SK-N-SH (cell line): ENCODE data around the gene ATL1. TPM values are rescaled to one million over a fixed set of nuclear protein-coding genes. Genes with fewer than 3 reads are reported as not detected.

Experiments
- CTCF ChIA-PET: fragments of 300-600, 350-600 bp; formaldehyde crosslinking; extraction: SDS; loops from one replicate; lab custom pipeline; 2021; lab: Yijun Ruan, JAX
- POLR2A ChIA-PET: fragments of 350-600 bp; sonication (Branson Sonifier 250); formaldehyde crosslinking; extraction: SDS; loops from one replicate; lab custom pipeline; 2020; ENCODE audit warnings: antibody characterized with exemption, inconsistent platforms; lab: Yijun Ruan, JAX
- DNase-seq: peaks from one replicate; pipeline ENCODE4 v3.0.0; 2012
- H2AFZ ChIP-seq: fragments of 200-600 bp; sonication (generic); 2 replicates; pipeline ENCODE4 v1.8.1; 2016; ENCODE audit warnings: antibody characterized with exemption, mild to moderate bottlenecking, low read depth
- H3F3A ChIP-seq: fragments of 200-600 bp; sonication (generic); replicated peaks from 2 replicates; pipeline ENCODE3; 2016; ENCODE audit warnings: antibody characterized with exemption, mild to moderate bottlenecking; ENCODE audit not compliant: insufficient read depth
- H3K27ac ChIP-seq, 2 experiments: fragments of 200-500 bp in 1 of 2; fragments of 200-600 bp in 1 of 2; sonication (Bioruptor generic) in 1 of 2; sonication (generic), shearing (Covaris generic) in 1 of 2; 2 replicates each; pipeline versions ENCODE4 v1.5.1 to v1.6.1; 2014 to 2016; ENCODE audit warnings: low read depth in 2 of 2, inconsistent platforms in 1 of 2, low read length in 1 of 2, mild to moderate bottlenecking in 1 of 2, mixed read lengths in 1 of 2
- H3K27me3 ChIP-seq: fragments of 200-600 bp; sonication (generic), shearing (Covaris generic); 2 replicates; pipeline ENCODE4 v1.6.1; 2016; ENCODE audit warnings: mixed run types; ENCODE audit not compliant: insufficient read depth
- H3K36me3 ChIP-seq, 2 experiments: fragments of 200-500 bp in 1 of 2; fragments of 200-600 bp in 1 of 2; sonication (Bioruptor generic) in 1 of 2; sonication (generic) in 1 of 2; replicated peaks in 1 of 2; 2 replicates each; pipeline versions ENCODE3 to v1.5.1; 2014 to 2016; ENCODE audit warnings: low read length in 1 of 2, mild to moderate bottlenecking in 1 of 2; ENCODE audit not compliant: insufficient read depth in 2 of 2, control insufficient read depth in 1 of 2
- H3K4me1 ChIP-seq, 2 experiments: fragments of 200-500 bp in 1 of 2; fragments of 200-600 bp in 1 of 2; sonication (Bioruptor generic) in 1 of 2; sonication (generic), shearing (Covaris generic) in 1 of 2; 2 replicates each; pipeline versions ENCODE4 v1.5.1 to v1.6.1; 2014 to 2016; ENCODE audit warnings: low read depth in 1 of 2, low read length in 1 of 2, mixed run types in 1 of 2; ENCODE audit not compliant: insufficient read depth in 2 of 2, control insufficient read depth in 1 of 2
- H3K4me2 ChIP-seq: fragments of 200-600 bp; sonication (generic), shearing (Covaris generic); 2 replicates; pipeline ENCODE4 v1.6.1; 2017; ENCODE audit warnings: mixed run types
- H3K4me3 ChIP-seq, 2 experiments: fragments of 200-500 bp in 1 of 2; fragments of 200-600 bp in 1 of 2; sonication (Bioruptor generic) in 1 of 2; sonication (generic), shearing (Covaris generic) in 1 of 2; 2 replicates each; pipeline versions ENCODE4 v1.5.1 to v1.8.1; 2014 to 2016; ENCODE audit warnings: low read depth in 2 of 2, inconsistent platforms in 1 of 2, low read length in 1 of 2, mild to moderate bottlenecking in 1 of 2, mixed read lengths in 1 of 2, moderate library complexity in 1 of 2
- H3K79me2 ChIP-seq: fragments of 200-600 bp; sonication (generic); 2 replicates; pipeline ENCODE4 v1.8.1; 2017; ENCODE audit warnings: mild to moderate bottlenecking; ENCODE audit not compliant: insufficient read depth
- H3K9ac ChIP-seq: fragments of 200-600 bp; sonication (generic); 2 replicates; pipeline ENCODE4 v1.6.1; 2017; ENCODE audit warnings: mixed run types
- H3K9me2 ChIP-seq: fragments of 200-600 bp; sonication (generic); 2 replicates; pipeline ENCODE4 v1.6.1; 2017; ENCODE audit warnings: mixed run types
- H3K9me3 ChIP-seq: fragments of 200-600 bp; sonication (generic); 2 replicates; pipeline ENCODE4 v1.6.1; 2017; ENCODE audit warnings: mixed run types, mild to moderate bottlenecking, moderate library complexity
- H4K20me1 ChIP-seq: fragments of 200-600 bp; sonication (generic); 2 replicates; pipeline ENCODE4 v1.6.1; 2017; ENCODE audit warnings: mild to moderate bottlenecking, mixed run types; ENCODE audit not compliant: insufficient read depth
- CHD2 ChIP-seq: fragments of 150-350 bp; IDR thresholded peaks from 2 replicates; pipeline ENCODE4 v1.6.1; 2018; ENCODE audit warnings: low read length; ENCODE audit not compliant: partially characterized antibody
- CTCF ChIP-seq: fragments of 200-600 bp; sonication (generic); IDR thresholded peaks from 2 replicates; pipeline ENCODE4 v1.6.1; 2017; ENCODE audit warnings: antibody characterized with exemption, mild to moderate bottlenecking, moderate library complexity
- FOXM1 ChIP-seq: IDR thresholded peaks from 2 replicates; pipeline ENCODE4 v1.4.0; 2012; ENCODE audit warnings: low read depth, mild to moderate bottlenecking
- GATA2 ChIP-seq: sonication (generic); formaldehyde crosslinking; IDR thresholded peaks from 2 replicates; pipeline ENCODE4 v1.5.0; 2020; ENCODE audit warnings: mild to moderate bottlenecking, missing genetic modification reagents
- IRF3 ChIP-seq: fragments of 150-350 bp; IDR thresholded peaks from 2 replicates; pipeline ENCODE4 v1.6.1; 2016; ENCODE audit warnings: mild to moderate bottlenecking, low read depth, low read length
- MEF2A ChIP-seq: IDR thresholded peaks from 2 replicates; pipeline ENCODE4 v1.4.0; 2012; ENCODE audit warnings: low read depth, borderline replicate concordance
- MXI1 ChIP-seq: IDR thresholded peaks from 2 replicates; pipeline ENCODE4 v1.6.1; 2012; ENCODE audit warnings: mild to moderate bottlenecking, low read depth, low read length, improper control_type of control experiment
- NFIC ChIP-seq: IDR thresholded peaks from 2 replicates; pipeline ENCODE4 v1.4.0; 2012; ENCODE audit warnings: borderline replicate concordance
- NRF1 ChIP-seq: IDR thresholded peaks from 2 replicates; pipeline ENCODE4 v1.6.1; 2012; ENCODE audit warnings: low read depth, mild to moderate bottlenecking, low read length
- POLR2AphosphoS5 ChIP-seq: IDR thresholded peaks from 2 replicates; pipeline ENCODE4 v1.6.1; 2012; ENCODE audit warnings: low read depth, low read length
- REST ChIP-seq: IDR thresholded peaks from 2 replicates; pipeline ENCODE4 v1.6.1; 2012; ENCODE audit warnings: mild to moderate bottlenecking, low read depth, low read length, moderate library complexity
- RXRA ChIP-seq: IDR thresholded peaks from 2 replicates; pipeline ENCODE4 v1.4.0; 2012; ENCODE audit warnings: low read depth, mild to moderate bottlenecking, borderline replicate concordance
- TAF1 ChIP-seq: IDR thresholded peaks from 2 replicates; pipeline ENCODE4 v1.6.1; 2012; ENCODE audit warnings: low read depth, mild to moderate bottlenecking, low read length, moderate library complexity, borderline replicate concordance
- TCF12 ChIP-seq: IDR thresholded peaks from 2 replicates; pipeline ENCODE4 v1.4.0; 2012
- TEAD4 ChIP-seq: IDR thresholded peaks from 2 replicates; pipeline ENCODE4 v1.4.0; 2012; ENCODE audit warnings: mild to moderate bottlenecking, borderline replicate concordance; ENCODE audit not compliant: insufficient read depth
- YY1 ChIP-seq: IDR thresholded peaks from 2 replicates; pipeline ENCODE4 v1.4.0; 2012; ENCODE audit warnings: low read depth, mild to moderate bottlenecking
- ZBTB33 ChIP-seq: IDR thresholded peaks from 2 replicates; pipeline ENCODE4 v1.4.0; 2012; ENCODE audit warnings: low read depth, borderline replicate concordance
- WGBS: methylation state at CpG from one replicate; pipeline ENCODE4 v1.1.6; 2017; ENCODE audit warnings: low lambda C conversion rate; 5-methylcytosine and 5-hydroxymethylcytosine counted together
- polyA plus RNA-seq, 3 experiments: library from polyadenylated mRNA; depleted of rRNA; stranded (reverse); fragments of >200 nt; gene quantifications; 2 replicates each; pipeline ENCODE4 v1.2.3, GENCODE V29; 2012

Gene ATL1
- polyA plus RNA-seq, 1 of the 3 experiments (the other 2 are of a cell fraction), result 7.3 TPM

GRCh38 chr14:50550294-50550693, 9.7 kb upstream of the ATL1 start:
- Histone ChIP-seq H3K27ac (no peak overlapping the region), H3K36me3 (no peaks in the 10 kb centered on the region), H3K9me3 (no peaks in the 10 kb centered on the region), H3K4me3 (no peak overlapping the region), H3K27me3 (no peaks in the 10 kb centered on the region), H2AFZ (no peak overlapping the region), H3K9ac (no peak overlapping the region), H3K79me2 (no peaks in the 10 kb centered on the region), H3F3A (peaks cover 3% of the 10 kb centered on the region), H3K9me2 (no peaks in the 10 kb centered on the region), H3K4me1 (no peaks in the 10 kb centered on the region; a peak in 1 of 4 replicates), H4K20me1 (no peaks in the 10 kb centered on the region), H3K4me2 (no peak overlapping the region)
- WGBS, result 80% methylated on average over 1 of the region's 1 CpG
- ChIA-PET POLR2A (no interaction called here), CTCF (interaction anchor here (2.2 kb wide), 1 partner anchor 10 kb away, joined by 7 read pairs; the partner anchor contains the start of gene ATL1)
- no peak for TF ChIP-seq RXRA
- TF ChIP-seq MXI1, result no peak
- no peak for TF ChIP-seq TEAD4
- TF ChIP-seq TCF12, result no peak
- DNase-seq, result no peak

GRCh38 chr14:50551877-50552276, 8.1 kb upstream of the ATL1 start:
- 93% methylated on average over 3 of the region's 3 CpGs for WGBS
- H3K9me3 ChIP-seq, result no peaks in the 10 kb centered on the region
- no peaks in the 10 kb centered on the region for H4K20me1 ChIP-seq
- H3K79me2 ChIP-seq, result no peaks in the 10 kb centered on the region
- no peak overlapping the region for H3K9ac ChIP-seq
- no peak overlapping the region for H3K27ac ChIP-seq
- no peaks in the 10 kb centered on the region for H3K27me3 ChIP-seq
- POLR2A ChIA-PET, result no interaction called here
- H2AFZ ChIP-seq, result no peak overlapping the region
- no peaks in the 10 kb centered on the region for H3K4me1 ChIP-seq
- H3K9me2 ChIP-seq, result no peaks in the 10 kb centered on the region
- DNase-seq, result no peak
- H3K4me3 ChIP-seq, result no peak overlapping the region
- CTCF ChIA-PET, result interaction anchor here (2.2 kb wide), 1 partner anchor 8 kb away, joined by 7 read pairs; the partner anchor contains the start of gene ATL1
- H3K36me3 ChIP-seq, result no peaks in the 10 kb centered on the region
- peaks cover 3% of the 10 kb centered on the region for H3F3A ChIP-seq
- TF ChIP-seq MEF2A (no peak), GATA2 (CRISPR knock-in tag) (no peak), CHD2 (no peak), YY1 (no peak), CTCF (no peak), TAF1 (no peak), POLR2AphosphoS5 (no peak), REST (no peak), ZBTB33 (no peak), NFIC (no peak), NRF1 (no peak), FOXM1 (no peak), IRF3 (no peak)
- TF ChIP-seq, all 33 proteins: peak for 0
- H3K4me2 ChIP-seq, result no peak overlapping the region
